Activated T-cell treated with anti-CD3 and anti-CD28 coated beads for 48 hours (primary cell): ENCODE results near the gene CDC14A.
A peak's percentile ranks its signal among the peaks of the same experiment; 100 is the strongest.
"Not testable (repeated sequence)": the region's sequence is repeated elsewhere in the genome, so short reads cannot be mapped to it uniquely, and the experiment has no call there.

Source experiments
- DNase-seq: peaks from one replicate; pipeline ENCODE4 v3.0.0-alpha.2; 2020; ENCODE audit warnings: low read depth

The CDC14A gene, protein sequence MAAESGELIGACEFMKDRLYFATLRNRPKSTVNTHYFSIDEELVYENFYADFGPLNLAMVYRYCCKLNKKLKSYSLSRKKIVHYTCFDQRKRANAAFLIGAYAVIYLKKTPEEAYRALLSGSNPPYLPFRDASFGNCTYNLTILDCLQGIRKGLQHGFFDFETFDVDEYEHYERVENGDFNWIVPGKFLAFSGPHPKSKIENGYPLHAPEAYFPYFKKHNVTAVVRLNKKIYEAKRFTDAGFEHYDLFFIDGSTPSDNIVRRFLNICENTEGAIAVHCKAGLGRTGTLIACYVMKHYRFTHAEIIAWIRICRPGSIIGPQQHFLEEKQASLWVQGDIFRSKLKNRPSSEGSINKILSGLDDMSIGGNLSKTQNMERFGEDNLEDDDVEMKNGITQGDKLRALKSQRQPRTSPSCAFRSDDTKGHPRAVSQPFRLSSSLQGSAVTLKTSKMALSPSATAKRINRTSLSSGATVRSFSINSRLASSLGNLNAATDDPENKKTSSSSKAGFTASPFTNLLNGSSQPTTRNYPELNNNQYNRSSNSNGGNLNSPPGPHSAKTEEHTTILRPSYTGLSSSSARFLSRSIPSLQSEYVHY

DNA sequence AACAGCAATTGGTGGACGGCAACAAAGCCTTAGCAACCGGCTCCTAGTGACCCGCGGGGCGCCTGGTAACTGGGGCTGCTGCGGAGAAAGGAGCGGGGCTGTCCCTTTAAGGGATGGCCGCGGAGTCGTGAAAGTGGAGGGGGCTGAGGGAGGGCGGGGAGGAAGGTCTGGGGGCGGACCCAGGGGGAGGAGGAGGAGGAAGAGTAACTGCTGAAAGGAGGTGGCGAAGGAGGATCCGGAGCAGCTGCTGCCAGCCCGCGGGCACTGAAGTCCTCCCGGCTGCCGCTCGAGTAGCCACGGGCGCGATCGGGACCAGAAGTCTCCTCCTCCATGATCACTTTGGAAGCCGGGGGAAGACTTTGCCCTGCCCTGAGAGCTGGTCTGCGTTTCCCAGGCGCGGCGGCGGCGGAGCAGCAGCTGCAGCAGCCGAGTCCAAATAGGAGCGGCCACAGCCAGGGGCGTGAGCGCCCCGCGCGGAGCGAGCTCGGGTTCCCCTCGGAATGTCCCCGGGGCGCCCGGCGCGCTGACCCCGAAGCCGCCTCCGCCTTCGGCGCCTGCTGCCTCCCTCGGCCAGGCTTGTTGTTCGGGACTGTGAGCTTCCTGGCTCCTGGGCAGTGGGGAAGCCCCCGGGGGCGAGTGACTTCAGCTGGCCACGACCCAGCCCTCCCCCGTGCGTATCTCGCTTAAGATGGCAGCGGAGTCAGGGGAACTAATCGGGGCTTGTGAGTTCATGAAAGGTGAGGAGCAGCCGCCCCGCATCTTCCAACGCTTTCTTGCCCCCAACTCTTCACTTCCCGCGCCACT, at the start of gene CDC14A:
Gene CDC14A, plus strand, starts transcription at position 240 of the 804 bp plus-strand sequence. Its CDS starts 449 bp downstream, at position 689.
- peak; percentile 82 for DNase-seq

DNA sequence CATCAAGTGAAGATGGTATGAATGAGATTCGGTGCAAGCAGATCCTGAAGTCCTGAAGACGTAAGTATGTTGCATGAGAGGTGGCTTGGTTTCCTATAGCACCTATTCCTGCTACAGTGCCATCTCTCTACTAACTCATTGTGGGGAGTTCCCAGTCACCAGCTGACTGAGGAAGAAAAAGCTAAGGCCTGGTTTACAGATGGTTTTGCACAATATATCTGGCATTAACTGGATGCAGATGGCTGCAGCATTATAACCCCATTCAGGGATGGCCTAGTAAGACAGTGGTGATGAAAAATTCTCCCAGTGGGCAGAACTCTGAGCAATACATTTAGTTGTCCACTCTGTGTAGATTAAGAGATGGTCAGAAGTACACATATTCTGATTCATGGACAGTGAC, 49.6 kb upstream of the CDC14A start:
- DNase-seq: no peak

DNA sequence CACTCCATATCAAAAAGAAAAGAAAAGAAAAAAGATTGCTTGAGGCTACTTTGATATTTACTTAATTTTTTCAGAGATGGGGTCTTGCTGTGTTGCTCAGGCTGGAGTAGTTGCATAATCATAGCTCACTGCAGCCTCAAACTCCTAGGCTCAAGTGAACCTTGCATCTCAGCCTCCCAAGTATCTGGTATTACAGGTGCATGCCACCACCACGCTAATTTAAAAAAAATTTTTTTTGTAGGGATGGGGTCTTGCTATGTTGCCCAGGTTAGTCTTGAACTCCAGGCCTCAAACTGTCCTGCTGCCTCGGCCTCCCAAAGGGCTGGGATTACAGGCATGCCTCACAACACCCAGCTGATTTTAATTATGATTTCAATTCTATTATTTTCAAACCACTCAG, 48.1 kb upstream of the CDC14A start:
- no peak for DNase-seq

DNA sequence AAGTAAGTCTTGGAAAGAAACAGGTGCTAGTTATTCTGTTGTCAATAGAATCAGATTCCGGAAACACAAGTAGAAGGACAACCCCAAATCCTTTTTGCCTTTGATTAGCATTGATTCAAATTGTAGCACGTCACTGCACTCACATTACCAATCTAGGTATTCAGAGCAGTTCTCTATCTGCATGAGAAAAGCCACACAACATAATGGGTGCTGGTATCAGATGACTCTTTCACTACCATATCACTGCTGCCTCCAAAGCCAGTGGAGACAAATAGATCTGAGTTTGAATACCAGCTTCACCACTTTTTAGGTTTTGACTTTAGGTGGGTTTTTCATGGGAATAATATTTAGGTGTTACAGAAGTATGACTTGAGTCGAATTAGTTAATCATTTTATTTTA, 47.4 kb upstream of the CDC14A start:
- no peak for DNase-seq

DNA sequence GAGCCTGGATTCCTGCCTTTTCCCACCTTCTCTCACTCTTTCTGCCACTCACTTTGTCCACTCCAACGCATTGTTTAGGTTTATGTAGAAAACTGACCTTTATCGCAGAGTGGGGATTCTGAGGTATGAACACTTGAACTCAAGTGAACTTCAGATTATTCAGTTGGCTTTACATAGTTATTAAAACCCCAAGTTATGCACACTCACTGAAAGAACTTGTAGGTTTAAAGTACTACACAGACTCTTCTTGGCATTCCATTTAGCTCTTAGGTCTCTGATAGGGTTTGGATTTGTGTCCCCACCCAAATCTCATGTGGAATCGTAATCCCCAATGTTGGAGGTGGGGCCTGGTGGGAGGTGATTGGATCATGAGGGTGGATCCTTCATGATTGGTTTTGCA, 46.4 kb upstream of the CDC14A start:
- DNase-seq: no peak

DNA sequence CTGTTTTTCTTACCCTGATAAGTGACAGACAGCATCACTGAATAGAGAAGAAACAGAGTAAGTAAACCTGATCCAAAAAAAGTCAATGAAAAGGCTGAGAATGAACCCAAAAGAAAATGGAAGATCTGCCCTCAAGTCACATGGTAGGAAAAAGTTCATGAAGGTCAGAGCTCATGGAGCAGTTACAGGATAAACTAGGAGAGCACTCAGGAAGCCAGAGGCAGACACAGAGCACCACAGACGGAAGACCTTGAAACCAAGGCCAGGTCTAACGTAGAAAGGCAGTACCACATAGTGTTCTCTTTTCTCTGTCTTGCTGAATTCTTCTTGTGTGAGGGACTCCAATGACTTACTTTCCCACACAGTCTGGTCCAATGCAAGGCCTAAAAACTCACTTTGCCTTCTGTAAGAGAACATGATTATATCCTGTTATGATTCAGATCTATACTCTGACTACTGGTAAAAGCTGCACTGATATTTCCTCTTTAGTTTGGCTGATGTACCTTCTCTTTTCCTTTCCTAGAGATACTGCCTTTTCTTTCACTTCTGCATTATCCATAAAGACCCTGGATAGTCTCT, 45.5 kb upstream of the CDC14A start:
- no peak for DNase-seq

DNA sequence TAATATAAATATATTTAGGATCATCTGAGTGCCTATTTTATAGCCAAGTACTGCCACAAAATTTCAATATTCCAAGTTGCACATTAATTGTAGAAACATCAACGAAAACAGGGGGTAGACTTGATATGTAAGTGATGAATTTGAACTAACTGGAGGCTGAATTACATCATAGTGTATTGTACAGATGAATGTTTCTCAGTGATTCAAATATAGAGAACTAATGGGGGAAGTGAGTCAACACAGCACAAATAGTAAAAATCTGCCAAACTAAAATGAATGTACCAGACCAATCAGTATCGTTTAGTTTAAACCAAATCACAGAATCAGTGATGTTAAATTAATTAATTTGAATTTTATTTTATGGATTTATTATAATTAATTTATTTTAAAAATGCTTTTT, 43.5 kb upstream of the CDC14A start:
- no peak for DNase-seq

DNA sequence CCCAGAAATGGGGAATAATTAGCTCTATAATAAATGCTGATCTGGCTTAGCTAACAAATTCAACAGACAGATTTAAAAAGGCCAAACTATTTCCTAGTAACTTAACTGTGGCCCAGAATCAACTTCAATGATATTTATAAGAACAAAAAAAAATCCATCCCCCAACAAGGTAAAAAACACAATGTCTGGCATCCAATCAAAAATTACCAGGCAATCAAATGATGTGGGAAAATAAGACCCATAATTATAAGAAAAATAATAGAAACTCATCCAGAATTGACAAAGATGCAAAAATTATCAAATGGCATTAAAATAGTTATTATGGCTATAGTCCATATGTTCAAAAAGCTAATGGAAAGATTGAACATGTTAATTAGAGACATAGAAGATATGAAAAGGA, 42.4 kb upstream of the CDC14A start:
- no peak for DNase-seq

DNA sequence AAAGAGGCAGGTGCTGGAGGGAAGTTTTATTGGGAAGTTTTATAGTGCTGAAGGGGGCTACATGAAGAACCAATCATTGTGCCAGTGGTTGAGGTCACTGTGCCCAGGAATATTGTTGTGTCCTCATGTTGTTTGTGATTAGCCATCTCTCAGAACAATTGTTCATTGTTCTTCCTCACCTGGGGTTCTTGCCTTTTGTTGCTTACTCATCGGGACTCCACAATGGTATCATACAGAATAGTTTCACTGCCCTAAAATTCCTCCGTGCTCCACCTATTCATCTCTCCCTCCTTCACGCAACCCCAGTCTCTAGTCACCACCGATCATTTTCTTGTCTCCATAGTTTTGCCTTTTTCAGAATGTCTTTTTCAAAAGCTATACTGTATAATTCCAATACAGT, 38.9 kb upstream of the CDC14A start:
- DNase-seq: no peak

DNA sequence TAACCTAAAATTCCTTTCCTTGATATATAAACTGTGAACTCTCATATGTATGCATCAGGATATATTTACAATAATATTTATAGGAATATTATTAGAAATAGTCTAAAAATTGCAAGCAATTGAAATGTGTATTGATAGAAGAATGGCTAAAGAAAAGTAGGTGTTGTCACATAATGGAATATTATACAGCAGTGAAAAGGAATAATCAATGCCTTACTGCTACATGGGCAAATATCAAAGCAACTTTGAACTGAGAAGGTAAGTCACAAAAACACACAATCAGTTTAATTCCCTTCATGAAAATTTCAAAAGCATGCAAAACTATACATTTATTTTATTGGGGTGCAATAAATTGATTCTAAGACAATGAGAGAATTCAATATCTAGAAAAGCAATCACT, 35.7 kb upstream of the CDC14A start:
- no peak for DNase-seq

DNA sequence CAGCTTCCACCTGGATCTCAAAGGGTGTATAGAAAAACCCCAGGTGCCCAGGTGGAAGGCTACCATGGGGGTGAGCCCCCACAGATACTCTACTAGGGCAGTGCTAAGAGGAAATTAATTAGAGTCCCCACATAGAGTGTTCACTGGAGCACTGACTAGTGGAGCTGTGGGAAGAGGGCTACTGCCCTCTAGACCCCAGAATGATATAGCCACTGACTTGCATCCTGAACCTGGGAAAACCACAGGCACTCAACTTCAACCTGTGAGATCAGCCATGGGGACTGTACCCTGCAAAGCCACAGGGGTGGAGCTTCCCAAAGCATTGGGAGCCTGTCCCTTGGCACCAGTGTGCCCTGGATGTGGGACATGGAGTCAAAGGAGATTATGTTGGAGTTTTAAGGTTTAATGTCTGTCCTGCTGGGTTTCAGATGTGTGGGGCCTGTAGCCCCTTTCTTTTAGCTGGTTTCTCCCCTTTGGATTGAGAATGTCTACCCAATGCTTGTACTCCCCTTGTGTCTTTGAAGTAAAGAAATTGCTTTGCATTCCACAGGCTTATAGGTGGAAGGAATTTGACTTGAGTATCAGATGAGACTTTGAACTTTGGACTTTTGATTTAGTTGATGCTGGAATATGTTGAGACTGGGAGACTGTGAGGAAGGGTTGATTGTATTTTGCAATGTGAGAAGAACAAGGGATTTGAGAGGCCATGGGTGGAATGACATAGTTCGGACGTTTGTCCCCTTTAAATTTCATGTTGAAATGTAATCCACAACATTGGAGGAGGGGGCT, 31.8 kb upstream of the CDC14A start:
- DNase-seq: no peak

DNA sequence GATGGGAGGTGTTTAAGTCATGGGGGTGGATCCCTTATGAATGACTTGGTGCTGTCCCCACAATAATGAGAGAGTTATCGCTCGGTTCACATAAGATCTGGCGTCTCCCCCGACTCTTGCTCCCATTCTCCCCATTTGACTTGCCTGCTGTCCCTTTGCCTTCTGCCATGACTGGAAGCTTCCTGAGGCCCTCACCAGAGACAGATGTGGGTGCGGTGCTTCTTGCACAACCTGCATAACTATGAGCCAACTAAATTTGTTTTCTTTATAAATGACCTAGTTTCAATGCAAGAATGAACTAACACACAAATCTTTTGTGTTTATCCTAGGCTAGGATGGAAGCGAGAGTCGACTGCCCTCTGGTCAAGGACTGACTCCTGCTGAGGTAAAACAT, 31.2 kb upstream of the CDC14A start:
- DNase-seq: no peak

DNA sequence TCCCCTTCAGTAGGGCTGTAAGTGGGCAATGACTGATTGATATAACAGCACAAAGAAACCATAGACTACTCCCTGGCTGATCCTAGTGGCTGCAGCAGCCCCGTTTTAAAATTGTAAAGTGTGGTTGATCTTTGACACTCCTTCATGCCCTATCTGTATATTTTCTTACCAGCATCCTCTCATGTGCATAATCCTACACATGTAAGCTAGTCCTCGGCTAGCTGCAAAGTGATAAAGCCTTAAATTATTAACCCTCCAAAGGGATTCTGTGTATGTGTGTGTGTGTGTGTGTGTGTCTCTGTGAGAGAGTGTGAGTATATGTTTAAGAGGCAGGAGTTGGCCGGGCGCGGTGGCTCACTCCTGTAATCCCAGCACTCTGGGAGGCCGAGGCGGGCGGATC, 30.8 kb upstream of the CDC14A start:
- no peak for DNase-seq

DNA sequence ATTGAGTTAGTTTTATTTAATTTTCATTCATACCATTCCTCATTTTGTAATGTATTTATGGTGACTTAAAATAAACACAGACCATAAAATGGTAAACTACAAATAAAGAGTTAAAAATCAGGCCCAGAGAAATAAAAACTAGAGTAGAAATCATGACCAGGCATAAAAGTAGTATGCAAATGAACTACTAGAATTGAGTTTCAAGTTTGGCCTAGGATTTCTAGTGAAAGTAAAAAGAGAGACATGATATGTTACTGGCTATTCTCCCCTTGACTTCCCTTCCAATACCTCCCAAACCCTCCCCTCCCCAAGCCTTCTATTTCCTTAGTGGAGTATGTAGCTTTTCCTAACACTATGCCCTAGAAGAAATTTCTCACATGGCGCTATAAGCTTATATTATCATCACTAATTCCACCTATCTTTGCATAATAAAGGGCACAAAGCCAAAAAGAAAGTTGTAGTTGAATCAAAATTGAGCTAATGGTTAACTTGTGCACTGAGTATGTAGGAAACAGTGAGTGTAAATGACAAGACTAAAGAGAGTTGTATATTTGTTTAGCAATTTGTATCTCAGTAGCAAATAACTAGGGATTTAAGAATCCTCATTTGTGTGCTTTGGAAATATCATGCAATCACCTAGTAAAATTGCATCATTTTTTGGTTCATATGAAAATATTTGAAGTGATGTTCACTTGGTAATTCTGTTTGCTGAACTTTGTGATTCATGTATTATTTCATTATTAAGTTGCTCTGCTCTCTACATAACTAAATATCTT, 29.7 kb upstream of the CDC14A start:
- no peak for DNase-seq

DNA sequence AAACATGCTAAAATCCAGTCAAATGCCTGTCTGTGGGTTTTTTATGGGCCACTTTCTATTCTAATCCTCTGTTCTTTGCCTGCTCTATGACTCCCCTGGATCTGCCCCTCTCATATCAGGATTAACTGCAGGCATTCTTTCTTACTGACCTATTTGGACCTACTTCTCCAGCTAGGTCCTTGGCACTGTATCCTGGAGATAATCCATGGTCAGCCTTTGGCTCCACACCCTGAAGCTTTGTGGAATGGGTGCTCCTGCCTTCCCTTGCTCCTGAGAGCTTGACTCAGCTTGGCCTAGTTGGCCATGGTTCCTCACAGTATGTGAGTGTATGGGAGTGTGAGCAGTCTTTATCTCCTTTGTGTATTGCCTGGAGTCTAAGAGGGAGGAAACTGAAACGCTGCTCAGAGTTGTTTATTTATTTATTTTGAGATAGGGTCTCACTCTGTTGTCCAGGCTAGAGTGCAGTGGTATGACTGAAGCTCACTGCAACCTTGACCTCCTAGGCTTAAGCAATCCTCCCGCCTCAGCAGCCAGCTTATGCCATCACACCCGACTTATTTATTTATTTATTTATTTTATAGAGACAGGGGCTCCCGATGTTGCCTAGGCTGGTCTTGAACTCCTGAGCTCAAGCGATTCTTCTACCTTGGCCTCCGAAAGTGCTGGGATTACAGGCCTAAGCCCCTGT, 28.7 kb upstream of the CDC14A start:
- no peak for DNase-seq

DNA sequence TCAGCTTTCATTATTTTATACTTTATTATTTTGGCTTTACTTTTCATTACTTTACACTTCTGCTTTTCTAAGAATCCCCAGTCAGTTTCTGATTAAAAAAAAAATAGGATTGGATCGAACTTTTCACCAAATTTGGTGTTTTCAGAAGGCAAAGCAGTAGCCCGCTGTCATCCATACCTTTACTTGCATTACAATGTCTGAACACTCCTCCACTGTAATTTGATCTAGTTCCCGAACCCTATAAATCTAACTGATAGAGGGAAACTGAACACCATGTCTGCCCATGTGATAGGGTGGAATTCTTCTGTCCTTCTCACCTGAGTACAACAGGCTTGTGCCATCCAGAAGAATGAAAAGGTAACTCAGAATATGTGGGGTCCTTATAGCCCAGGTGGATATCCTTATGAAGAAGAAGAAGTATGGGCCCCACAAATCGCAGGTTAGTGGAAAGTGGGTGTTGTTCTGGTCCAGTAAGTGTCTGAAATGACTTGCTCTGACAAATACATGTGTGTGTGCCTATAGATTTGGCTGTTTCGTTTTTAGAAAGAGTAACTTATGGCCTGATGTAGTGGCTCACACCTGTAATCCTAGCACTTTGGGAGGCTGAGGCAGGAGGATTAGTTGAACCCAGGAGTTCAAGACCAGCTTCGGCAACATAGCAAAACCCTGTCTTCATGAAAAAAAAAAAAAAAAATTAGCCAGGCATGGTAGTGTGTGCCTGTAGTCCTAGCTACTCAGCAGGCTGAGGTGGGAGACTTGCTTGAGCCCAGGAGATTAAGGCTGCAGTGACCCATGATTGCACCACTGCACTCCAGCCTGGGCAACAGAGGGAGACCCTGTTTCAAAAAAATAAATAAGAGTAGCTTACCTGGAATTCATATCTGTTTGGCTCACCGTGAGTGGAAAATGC, 26.6 kb upstream of the CDC14A start:
- no peak for DNase-seq

DNA sequence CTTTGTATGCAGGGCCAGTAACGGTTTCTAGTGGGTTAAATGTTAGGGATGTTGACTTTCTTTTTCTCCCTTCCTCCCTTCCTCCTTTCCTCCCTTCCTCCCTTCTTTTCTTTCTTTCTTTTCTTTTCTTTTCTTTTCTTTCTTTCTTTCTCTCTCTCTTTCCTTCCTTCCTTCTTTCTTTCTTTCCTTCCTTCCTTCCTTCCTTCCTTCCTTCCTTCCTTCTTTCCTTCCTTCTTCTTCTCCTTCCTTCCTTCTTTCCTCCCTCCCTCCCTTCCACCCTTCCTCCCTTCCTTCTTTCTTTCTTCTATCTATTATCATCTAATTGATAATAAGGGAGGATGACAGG, 26.0 kb upstream of the CDC14A start:
- DNase-seq: not testable (repeated sequence)

DNA sequence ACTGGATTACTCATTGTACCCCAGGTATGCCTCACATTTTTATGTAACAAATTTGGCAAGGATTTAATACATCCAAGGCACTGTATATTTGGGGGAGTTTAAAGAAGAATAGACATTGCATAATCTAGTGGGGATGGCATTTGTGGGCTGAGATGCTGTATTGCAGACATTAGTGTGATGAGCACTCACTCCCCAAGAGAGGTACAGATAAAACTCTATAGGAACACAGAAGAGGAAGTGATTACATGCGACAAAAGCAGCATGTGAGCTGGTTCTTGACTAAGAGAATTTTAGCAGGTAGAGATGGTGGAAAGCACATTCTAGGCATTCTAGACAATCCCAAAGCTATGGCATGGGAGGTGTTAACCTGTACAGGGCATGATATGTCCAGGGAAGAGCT, 24.2 kb upstream of the CDC14A start:
- no peak for DNase-seq

DNA sequence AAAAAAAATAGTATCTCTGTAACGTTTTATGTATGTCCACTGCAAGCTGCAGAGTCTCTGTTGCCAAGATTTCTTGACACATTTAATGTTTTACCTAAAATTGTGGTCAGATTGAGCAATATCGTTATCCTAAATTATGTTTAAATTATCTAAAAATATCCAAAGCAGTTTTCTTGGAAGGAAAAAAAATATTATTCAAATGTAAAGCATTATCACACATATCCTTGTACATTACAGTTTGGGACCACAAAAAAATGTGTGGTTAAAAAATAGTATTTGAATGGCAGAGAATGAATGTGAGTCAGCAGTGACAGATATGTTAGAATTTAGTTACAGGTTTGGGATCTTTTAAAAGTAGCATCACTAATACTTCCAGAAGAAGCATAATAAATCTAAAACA, 21.2 kb upstream of the CDC14A start:
- not testable (repeated sequence) for DNase-seq

DNA sequence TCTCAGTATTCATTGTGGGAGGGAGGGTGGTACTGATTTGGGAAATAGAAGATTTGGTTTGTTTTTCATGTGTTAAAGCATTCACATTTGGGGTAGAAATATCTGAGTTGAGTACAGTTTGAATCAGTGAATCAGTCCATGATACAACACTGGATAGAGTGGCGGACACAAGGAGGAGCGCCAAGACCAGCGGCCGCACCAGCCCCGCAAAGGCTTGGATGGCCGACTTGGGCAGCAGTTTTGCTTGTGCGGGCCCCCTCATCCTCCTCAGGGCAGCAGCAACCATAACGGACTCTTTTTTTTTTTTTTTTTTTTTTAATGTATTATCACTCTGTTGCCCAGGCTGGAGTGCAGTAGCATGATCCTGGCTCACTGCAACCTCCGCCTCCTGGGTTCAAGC, 20.0 kb upstream of the CDC14A start:
- no peak for DNase-seq
